Right cardiac atrium (tissue), 5 donors: ENCODE data around the gene IL15RA. TPM values are rescaled to one million over a fixed set of nuclear protein-coding genes. Genes with fewer than 3 reads are reported as not detected.

Experiments used
- ATAC-seq, 2 donors: fragments of 200-7000 bp; cut with Tn5 transposase; one replicate each; pipeline versions ENCODE4 v1.8.0 to v1.9.1; 2020; ENCODE audit warnings: moderate library complexity in 2 of 2, mild to moderate bottlenecking in 1 of 2
- DNase-seq, 3 donors: peaks; one replicate each; pipeline ENCODE4 v3.0.0-alpha.2; 2020
- H3K27ac ChIP-seq: one replicate; pipeline ENCODE4 v1.5.1; 2013; ENCODE audit warnings: mild to moderate bottlenecking, low read length, control low read depth, moderate library complexity
- H3K27me3 ChIP-seq: one replicate; pipeline ENCODE4 v1.6.1; 2013; ENCODE audit not compliant: control insufficient read depth, insufficient read depth
- H3K4me1 ChIP-seq: one replicate; pipeline ENCODE4 v1.6.1; 2013; ENCODE audit warnings: low read length; ENCODE audit not compliant: control insufficient read depth, insufficient read depth
- H3K4me3 ChIP-seq: one replicate; pipeline ENCODE4 v1.5.1; 2013; ENCODE audit warnings: low read length, control low read depth
- H3K9me3 ChIP-seq: one replicate; pipeline ENCODE4 v1.6.1; 2013; ENCODE audit warnings: low read length; ENCODE audit not compliant: control insufficient read depth
- WGBS: extraction: QIAGEN DNeasy Blood & Tissue Kit; methylation state at CpG from one replicate; pipeline ENCODE4 v1.1.7; 2013; 5-methylcytosine and 5-hydroxymethylcytosine counted together
- intact Hi-C, 4 donors: fragments of 100-400 bp; cut with DNase I; formaldehyde crosslinking; loops; one replicate each; pipeline versions ENCODE4 v1.11.0 to v1.14.0; 2022 to 2023
- polyA plus RNA-seq: library from polyadenylated mRNA; stranded (reverse); fragments of 200-250 nt; gene quantifications from one replicate; pipeline ENCODE4 v1.2.3, GENCODE V29; 2013
- total RNA-seq, 4 donors: library from RNA; stranded (reverse); fragmentation: NEBNext Ultra II Directional; extraction: Animal tissue kit (Norgen Biotek cat#: 25700); gene quantifications; one replicate each; pipeline ENCODE4 v1.2.1, GENCODE V29; 2021
- donor health status: healthy with polysubstance abuse.
- donor health status: DM: no; HTN: yes; CAD: no.
- donor health status: DM: no; HTN: no; CAD: no.
- donor health status: DM: no; HTN: yes; CAD: no; lungs with severe emphysema.
- donor health status: DM: yes; HTN: yes; CAD: no.

Gene IL15RA
- total and polyA plus RNA-seq, 5 donors = 11.8 to 19.7 (median 13.9) TPM

DNA sequence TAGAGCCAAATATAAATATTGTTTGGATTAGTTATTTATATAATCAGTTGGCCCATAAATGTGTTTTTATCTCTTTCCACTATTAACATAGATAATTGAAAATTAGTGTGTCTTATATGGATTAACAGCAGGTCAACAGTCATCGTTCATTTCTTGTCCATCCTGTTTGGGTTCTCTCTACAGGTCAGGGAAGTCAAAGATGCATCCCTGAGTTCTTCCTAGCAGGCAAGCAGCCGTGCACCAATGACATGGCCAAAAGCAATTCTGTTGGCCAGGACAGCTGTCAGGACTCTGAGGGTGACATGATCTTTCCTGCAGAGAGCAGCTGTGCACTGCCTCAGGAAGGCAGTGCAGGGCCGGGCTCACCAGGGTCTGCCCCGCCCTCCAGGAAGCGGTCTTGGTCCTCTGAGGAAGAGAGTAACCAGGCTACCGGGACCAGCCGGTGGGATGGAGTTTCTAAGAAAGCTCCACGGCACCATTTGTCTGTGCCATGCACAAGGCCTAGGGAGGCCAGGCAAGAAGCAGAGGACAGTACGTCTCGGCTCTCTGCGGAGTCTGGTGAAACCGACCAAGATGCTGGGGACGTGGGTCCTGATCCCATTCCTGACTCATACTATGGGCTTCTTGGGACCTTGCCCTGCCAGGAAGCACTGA is 71.4 kb downstream of the IL15RA start:
- no peak overlapping the region for H3K27ac ChIP-seq
- H3K9me3 ChIP-seq = no peaks in the 10 kb centered on the region
- H3K4me1 ChIP-seq = peaks cover 6% of the 10 kb centered on the region
- intact Hi-C loops = no loop called here
- peak; percentile 77 to 90 for ATAC-seq
- peak; percentile 39 to 77 (median 68) for DNase-seq
- 65% methylated on average over 13 of the region's 13 CpGs for WGBS
- no peak overlapping the region for H3K4me3 ChIP-seq
- no peaks in the 10 kb centered on the region for H3K27me3 ChIP-seq

DNA sequence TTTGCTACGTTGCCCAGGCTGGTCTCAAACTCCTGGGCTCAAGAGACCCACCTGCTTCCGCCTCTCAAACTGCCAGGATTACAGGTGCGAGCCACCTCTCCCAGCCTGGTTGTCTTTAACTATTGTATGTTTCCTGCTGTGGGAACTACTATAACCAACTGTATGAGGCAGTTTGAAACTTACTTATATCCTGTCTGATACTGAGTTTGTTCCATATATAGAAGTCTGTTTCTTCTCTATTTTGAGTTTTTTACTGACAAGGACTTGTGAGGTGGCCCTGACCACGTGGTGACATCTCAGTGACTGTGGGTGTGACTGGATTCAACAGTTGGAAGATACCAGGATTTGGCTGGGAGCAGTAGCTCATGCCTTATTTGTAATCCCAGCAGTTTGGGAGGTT is 73.1 kb downstream of the IL15RA start:
- intact Hi-C loops = no loop called here
- 66% methylated on average over 4 of the region's 4 CpGs for WGBS
- H3K9me3 ChIP-seq = no peaks in the 10 kb centered on the region
- no peak overlapping the region for H3K27ac ChIP-seq
- H3K4me1 ChIP-seq = peaks cover 6% of the 10 kb centered on the region
- H3K27me3 ChIP-seq = no peaks in the 10 kb centered on the region
- ATAC-seq = peak; percentile 45 to 72
- no peak overlapping the region for H3K4me3 ChIP-seq
- no peak for DNase-seq

DNA sequence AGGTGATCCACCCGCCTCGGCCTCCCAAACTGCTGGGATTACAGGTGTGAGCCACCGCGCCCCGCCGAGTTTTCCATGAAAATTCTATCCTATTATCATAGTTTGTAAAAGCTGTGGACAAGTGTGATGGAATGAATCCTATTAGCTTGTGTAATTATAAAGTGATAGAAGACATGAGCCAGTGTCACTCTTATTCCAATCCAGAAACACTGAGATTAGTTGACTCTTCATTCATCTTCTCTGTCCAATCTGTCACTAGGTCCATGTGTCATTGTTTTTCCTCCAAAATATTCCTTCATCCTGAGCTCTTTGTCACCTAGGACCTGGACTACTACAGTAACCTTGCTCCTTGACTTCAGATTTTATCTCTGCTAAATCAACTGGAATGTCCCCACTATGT is 73.8 kb downstream of the IL15RA start:
- intact Hi-C loops = no loop called here
- WGBS = 85% methylated on average over 6 of the region's 6 CpGs
- Histone ChIP-seq H3K4me3 (no peak overlapping the region), H3K27me3 (no peaks in the 10 kb centered on the region), H3K9me3 (no peaks in the 10 kb centered on the region), H3K4me1 (peaks cover 6% of the 10 kb centered on the region), H3K27ac (no peak overlapping the region)
- peak in 1 of 2 donors; percentile 55 for ATAC-seq
- no peak for DNase-seq

GRCh38 chr10:5902511-5903274 is 74.7 kb downstream of the IL15RA start:
- Histone ChIP-seq H3K27ac (no peak overlapping the region), H3K4me1 (peaks cover 8% of the 10 kb centered on the region), H3K27me3 (no peaks in the 10 kb centered on the region), H3K9me3 (no peaks in the 10 kb centered on the region), H3K4me3 (no peak overlapping the region)
- ATAC-seq = no peak
- DNase-seq = peak in 1 of 3 donors; percentile 68
- intact Hi-C loops = no loop called here
- 82% methylated on average over 18 of the region's 18 CpGs for whole genome bisulfite sequencing

Other genes with a start within 250 kb of the IL15RA start
- 100 to 1,000 TPM in 3 of 4 donors, 10 to 100 TPM in 1; 97.7 to 111 (median 105) TPM for gene GDI2, start 164.1 kb downstream of the IL15RA start, total RNA-seq
- 47.5 TPM for gene GDI2, start 164.1 kb downstream of the IL15RA start, polyA plus RNA-seq
- 1 to 10 TPM; 3.6 to 4.3 (median 4.0) TPM for gene ANKRD16, start 87.7 kb downstream of the IL15RA start, total RNA-seq
- 2.6 TPM for gene ANKRD16, start 87.7 kb downstream of the IL15RA start, polyA plus RNA-seq
- gene FBH1, start 87.3 kb downstream of the IL15RA start, total RNA-seq = 10 to 100 TPM; 75.6 to 82.1 (median 77.4) TPM
- 49.3 TPM for gene FBH1, start 87.3 kb downstream of the IL15RA start, polyA plus RNA-seq
- 1 to 10 TPM in 1 of 4 donors, under 1 TPM in 3; 0.71 to 1.3 (median 0.82) TPM for gene IL2RA, start 84.8 kb upstream of the IL15RA start, total RNA-seq
- gene IL2RA, start 84.8 kb upstream of the IL15RA start, polyA plus RNA-seq = 0.18 TPM
- gene RBM17, start 111.5 kb upstream of the IL15RA start, total RNA-seq = 10 to 100 TPM; 51.6 to 66.5 (median 57.1) TPM
- 51.0 TPM for gene RBM17, start 111.5 kb upstream of the IL15RA start, polyA plus RNA-seq
- gene PFKFB3, start 225.4 kb upstream of the IL15RA start, total RNA-seq = 10 to 100 TPM; 10.5 to 15.1 (median 11.7) TPM
- gene PFKFB3, start 225.4 kb upstream of the IL15RA start, polyA plus RNA-seq = 11.2 TPM